ENCODE results near the gene ZNF784.

- TF ChIP-seq, protein P1, sequence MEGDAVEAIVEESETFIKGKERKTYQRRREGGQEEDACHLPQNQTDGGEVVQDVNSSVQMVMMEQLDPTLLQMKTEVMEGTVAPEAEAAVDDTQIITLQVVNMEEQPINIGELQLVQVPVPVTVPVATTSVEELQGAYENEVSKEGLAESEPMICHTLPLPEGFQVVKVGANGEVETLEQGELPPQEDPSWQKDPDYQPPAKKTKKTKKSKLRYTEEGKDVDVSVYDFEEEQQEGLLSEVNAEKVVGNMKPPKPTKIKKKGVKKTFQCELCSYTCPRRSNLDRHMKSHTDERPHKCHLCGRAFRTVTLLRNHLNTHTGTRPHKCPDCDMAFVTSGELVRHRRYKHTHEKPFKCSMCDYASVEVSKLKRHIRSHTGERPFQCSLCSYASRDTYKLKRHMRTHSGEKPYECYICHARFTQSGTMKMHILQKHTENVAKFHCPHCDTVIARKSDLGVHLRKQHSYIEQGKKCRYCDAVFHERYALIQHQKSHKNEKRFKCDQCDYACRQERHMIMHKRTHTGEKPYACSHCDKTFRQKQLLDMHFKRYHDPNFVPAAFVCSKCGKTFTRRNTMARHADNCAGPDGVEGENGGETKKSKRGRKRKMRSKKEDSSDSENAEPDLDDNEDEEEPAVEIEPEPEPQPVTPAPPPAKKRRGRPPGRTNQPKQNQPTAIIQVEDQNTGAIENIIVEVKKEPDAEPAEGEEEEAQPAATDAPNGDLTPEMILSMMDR (IDR thresholded peaks at IDR 0.05; ENCODE audit: insufficient read depth, low read length, poor library complexity, severe bottlenecking): no peak
- TF ChIP-seq EZH2phosphoT487 (conservative IDR thresholded peaks at IDR 0.05; ENCODE audit: low read length): no peak
Observed at GRCh38 chr19:55585658-55586339, 38.6 kb downstream of the ZNF784 start.

Measured in SU-DHL-6 (cell line).